HCT116 (cell line): Measurements from ENCODE around the gene GLRA3. TPM values are rescaled to one million over a fixed set of nuclear protein-coding genes. Genes with fewer than 3 reads are reported as not detected.

ENCODE experiments used
- ATAC-seq: fragments of 200-7000 bp; cut with Tn5 transposase; 2 replicates; pipeline ENCODE4 v1.9.1; 2020; ENCODE audit warnings: mild to moderate bottlenecking, moderate library complexity
- BruUV-seq: library from RNA; stranded (reverse); fragments of 400-500 nt; replicated peaks from 2 replicates; lab custom pipeline; 2021; lab: Mats Ljungman, UMichigan
- CTCF ChIA-PET: fragments of 300-600 bp; sonication (Branson Sonifier 250); formaldehyde crosslinking; loops from one replicate; lab custom pipeline; 2021; ENCODE audit warnings: antibody characterized with exemption; lab: Charles Lee
- POLR2A ChIA-PET: fragments of 300-600, 350-600 bp; sonication (Branson Sonifier 250); formaldehyde crosslinking; loops from one replicate; lab custom pipeline; 2021; ENCODE audit warnings: antibody characterized with exemption; lab: Charles Lee
- RAD21 ChIA-PET, 2 experiments: fragments of 300-600 bp; sonication (Branson Sonifier 250); formaldehyde crosslinking; loops; one replicate each; lab custom pipeline; 2023; ENCODE audit warnings: low total read pairs in 2 of 2; ENCODE audit not compliant: uncharacterized antibody in 2 of 2, unreplicated experiment in 2 of 2, low non-redundant PET in 1 of 2; lab: Charles Lee
- DNase-seq: peaks from one replicate; pipeline ENCODE4 v3.0.0-alpha.2; 2010; ENCODE audit warnings: low read depth, low spot score
- H2AFZ ChIP-seq: fragments of 200-600 bp; shearing (Covaris generic), sonication (generic); 2 replicates; pipeline ENCODE4 v1.6.1; 2017; ENCODE audit warnings: low read depth, mixed run types, mixed read lengths, antibody characterized with exemption, low read length; ENCODE audit not compliant: poor library complexity, severe bottlenecking
- H3K27ac ChIP-seq: 2 replicates; pipeline ENCODE4 v1.5.1; 2012; ENCODE audit warnings: low read depth, low read length
- H3K27me3 ChIP-seq: fragments of 200-600 bp; sonication (generic); 2 replicates; pipeline ENCODE4 v1.6.1; 2016; ENCODE audit warnings: mixed run types, low read length, mixed read lengths; ENCODE audit not compliant: insufficient read depth
- H3K36me3 ChIP-seq, 2 experiments: fragments of 200-500 bp in 1 of 2; fragments of 200-600 bp in 1 of 2; sonication (Bioruptor generic) in 1 of 2; sonication (generic) in 1 of 2; 2 replicates each; pipeline versions ENCODE4 v1.5.1 to v1.6.1; 2014 to 2016; ENCODE audit warnings: low read length in 2 of 2, inconsistent platforms in 1 of 2, mixed read lengths in 1 of 2, mixed run types in 1 of 2; ENCODE audit not compliant: insufficient read depth in 2 of 2, control insufficient read depth in 1 of 2
- H3K4me1 ChIP-seq, 2 experiments: fragments of 200-600 bp in 1 of 2; sonication (generic) in 1 of 2; 2 replicates each; pipeline versions ENCODE4 v1.5.1 to v1.6.1; 2012 to 2017; ENCODE audit warnings: low read length in 2 of 2, inconsistent platforms in 1 of 2, mild to moderate bottlenecking in 1 of 2, mixed read lengths in 1 of 2, mixed run types in 1 of 2, moderate library complexity in 1 of 2; ENCODE audit not compliant: insufficient read depth in 2 of 2, control insufficient read depth in 1 of 2
- H3K4me2 ChIP-seq: fragments of 200-600 bp; sonication (generic); 2 replicates; pipeline ENCODE4 v1.6.1; 2017; ENCODE audit warnings: mixed run types, low read length, mixed read lengths
- H3K4me3 ChIP-seq, 2 experiments: fragments of 200-600 bp in 1 of 2; sonication (generic) in 1 of 2; replicated peaks in 1 of 2; 2 replicates each; pipeline ENCODE4 v1.5.1; 2011 to 2016; ENCODE audit warnings: low read length in 2 of 2, control low read depth in 1 of 2, low read depth in 1 of 2, mild to moderate bottlenecking in 1 of 2, mixed read lengths in 1 of 2, mixed run types in 1 of 2
- H3K79me2 ChIP-seq: fragments of 200-600 bp; sonication (generic); 2 replicates; pipeline ENCODE4 v1.6.1; 2017; ENCODE audit warnings: mild to moderate bottlenecking, mixed run types, low read length, moderate library complexity, mixed read lengths; ENCODE audit not compliant: insufficient read depth
- H3K9ac ChIP-seq: fragments of 200-600 bp; sonication (generic); 2 replicates; pipeline ENCODE4 v1.6.1; 2016; ENCODE audit warnings: low read length, mixed read lengths
- H3K9me2 ChIP-seq: fragments of 200-600 bp; sonication (generic), shearing (Covaris generic); 2 replicates; pipeline ENCODE4 v1.6.1; 2017; ENCODE audit warnings: mixed run types, mild to moderate bottlenecking, moderate library complexity; ENCODE audit not compliant: insufficient read depth
- H3K9me3 ChIP-seq, 2 experiments: fragments of 200-500 bp in 1 of 2; fragments of 200-600 bp in 1 of 2; sonication (Bioruptor generic) in 1 of 2; sonication (generic) in 1 of 2; 2 replicates each; pipeline ENCODE4 v1.6.1; 2014 to 2017; ENCODE audit warnings: low read length in 2 of 2, mixed read lengths in 2 of 2, inconsistent platforms in 1 of 2, low read depth in 1 of 2, mild to moderate bottlenecking in 1 of 2, mixed run types in 1 of 2, moderate library complexity in 1 of 2; ENCODE audit not compliant: control insufficient read depth in 1 of 2, insufficient read depth in 1 of 2
- H4K20me1 ChIP-seq: fragments of 200-600 bp; sonication (generic), shearing (Covaris generic); 2 replicates; pipeline ENCODE4 v1.6.1; 2017; ENCODE audit warnings: mixed run types, mild to moderate bottlenecking, moderate library complexity; ENCODE audit not compliant: insufficient read depth
- ATF3 ChIP-seq: IDR thresholded peaks from 2 replicates; pipeline ENCODE4 v1.6.1; 2012
- CBX3 ChIP-seq: IDR thresholded peaks from 2 replicates; pipeline ENCODE4 v1.6.1; 2012; ENCODE audit warnings: low read depth
- CEBPB ChIP-seq: IDR thresholded peaks from 2 replicates; pipeline ENCODE4 v1.6.1; 2012; ENCODE audit warnings: low read depth
- CTCF ChIP-seq, 3 experiments: fragments of 200-600 bp in 1 of 3; sonication (generic) in 1 of 3; IDR thresholded peaks in 2 of 3; conservative IDR thresholded peaks in 1 of 3; 2 replicates each; pipeline ENCODE4 v1.5.1; 2012 to 2017; ENCODE audit warnings: low read depth in 2 of 3, low read length in 2 of 3, antibody characterized with exemption in 1 of 3, borderline replicate concordance in 1 of 3, control low read depth in 1 of 3, mild to moderate bottlenecking in 1 of 3, mixed read lengths in 1 of 3, mixed run types in 1 of 3, moderate library complexity in 1 of 3; ENCODE audit not compliant: insufficient read depth in 1 of 3
- EZH2 ChIP-seq: fragments of 200-600 bp; sonication (generic); IDR thresholded peaks from 2 replicates; pipeline ENCODE4 v1.6.1; 2017; ENCODE audit warnings: antibody characterized with exemption, mixed run types
- EZH2phosphoT487 ChIP-seq: fragments of 200-600 bp; IDR thresholded peaks from 2 replicates; pipeline ENCODE4 v1.6.1; 2018; ENCODE audit warnings: antibody characterized with exemption, borderline replicate concordance
- JUND ChIP-seq: IDR thresholded peaks from 2 replicates; pipeline ENCODE4 v1.6.1; 2012
- MAX ChIP-seq: IDR thresholded peaks from 2 replicates; pipeline ENCODE4 v1.6.1; 2012
- POLR2A ChIP-seq: IDR thresholded peaks from 2 replicates; pipeline ENCODE4 v1.7.0; 2011; ENCODE audit warnings: borderline replicate concordance; ENCODE audit not compliant: insufficient read depth, insufficient read length; ENCODE audit errors: extremely low read depth
- POLR2AphosphoS5 ChIP-seq: IDR thresholded peaks from 2 replicates; pipeline ENCODE4 v1.6.1; 2011; ENCODE audit warnings: mild to moderate bottlenecking, low read depth, low read length, moderate library complexity
- SIN3A ChIP-seq: IDR thresholded peaks from 2 replicates; pipeline ENCODE4 v1.6.1; 2012; ENCODE audit warnings: low read depth
- SP1 ChIP-seq: IDR thresholded peaks from 2 replicates; pipeline ENCODE4 v1.6.1; 2012; ENCODE audit warnings: low read depth
- SRF ChIP-seq: IDR thresholded peaks from 2 replicates; pipeline ENCODE4 v1.6.1; 2012; ENCODE audit warnings: low read depth
- TCF7L2 ChIP-seq: IDR thresholded peaks from 2 replicates; pipeline ENCODE4 v1.7.0; 2011; ENCODE audit warnings: borderline replicate concordance, inconsistent platforms; ENCODE audit not compliant: insufficient read depth, insufficient read length; ENCODE audit errors: extremely low read depth
- YY1 ChIP-seq: IDR thresholded peaks from 2 replicates; pipeline ENCODE4 v1.6.1; 2011; ENCODE audit warnings: low read length, low read depth, moderate library complexity, mild to moderate bottlenecking; ENCODE audit not compliant: insufficient replicate concordance; ENCODE audit errors: extremely low read depth
- intact Hi-C: fragments of 100-400 bp; cut with micrococcal nuclease; formaldehyde crosslinking; loops from 2 replicates; pipeline ENCODE4 v1.10.0; 2022
- total RNA-seq: library from RNA; stranded (reverse); gene quantifications from one replicate; pipeline ENCODE4 v1.2.1, GENCODE V29; 2021; ENCODE audit not compliant: unreplicated experiment

Gene GLRA3
- total RNA-seq, 1 experiment from 2014 or later = not detected

- TF ChIP-seq CBX3 = no peak
Observed at GRCh38 chr4:174672276-174672675, 156.8 kb downstream of the GLRA3 start (continued).

- H3K9me2 ChIP-seq = no peaks in the 10 kb centered on the region
- intact Hi-C loops = no loop called here
- RAD21 ChIA-PET = no interaction called here
- H3K9me3 ChIP-seq = no peaks in the 10 kb centered on the region
- no peaks in the 10 kb centered on the region for H3K36me3 ChIP-seq
- H3K27ac ChIP-seq = no peak overlapping the region
- no peaks in the 10 kb centered on the region for H3K27me3 ChIP-seq
- no TSS peak for BruUV-seq
- H3K9ac ChIP-seq = no peak overlapping the region
- no peak overlapping the region for H3K4me3 ChIP-seq
- no peaks in the 10 kb centered on the region for H3K4me1 ChIP-seq
- CTCF ChIA-PET = no interaction called here
- TF ChIP-seq TCF7L2 = no peak
- TF ChIP-seq POLR2A = no peak
- TF ChIP-seq CBX3 = no peak
- TF ChIP-seq EZH2 = no peak
- no peak for TF ChIP-seq SIN3A
- TF ChIP-seq CTCF (IDR thresholded peaks at IDR 0.05 in 2 of 3, conservative IDR thresholded peaks at IDR 0.05 in 1 of 3; ENCODE audit: borderline replicate concordance in 1 of 3, insufficient read depth in 1 of 3, low read depth in 2 of 3, low read length in 2 of 3) = no peak
- H2AFZ ChIP-seq = no peak overlapping the region
- DNase-seq = no peak
- H3K4me2 ChIP-seq = no peak overlapping the region
- H3K79me2 ChIP-seq = no peaks in the 10 kb centered on the region
- POLR2A ChIA-PET = no interaction called here
- no peaks in the 10 kb centered on the region for H4K20me1 ChIP-seq
- ATAC-seq = no peak
Observed at GRCh38 chr4:174669270-174669669, 159.8 kb downstream of the GLRA3 start.

- no peak overlapping the region for H3K4me3 ChIP-seq
- TF ChIP-seq JUND (no peak), MAX (no peak), YY1 (no peak), SP1 (no peak), POLR2AphosphoS5 (no peak), EZH2phosphoT487 (no peak), CBX3 (no peak), ATF3 (no peak), SRF (no peak), CEBPB (no peak), POLR2A (no peak)
- H2AFZ ChIP-seq = no peak overlapping the region
- ATAC-seq = no peak
- H3K9me3 ChIP-seq = no peaks in the 10 kb centered on the region
- no peaks in the 10 kb centered on the region for H4K20me1 ChIP-seq
- H3K4me1 ChIP-seq = no peaks in the 10 kb centered on the region
- no peaks in the 10 kb centered on the region for H3K36me3 ChIP-seq
- H3K79me2 ChIP-seq = no peaks in the 10 kb centered on the region
- RAD21 ChIA-PET = no interaction called here
- BruUV-seq = no TSS peak
- no peak overlapping the region for H3K9ac ChIP-seq
- intact Hi-C loops = no loop called here
- H3K9me2 ChIP-seq = no peaks in the 10 kb centered on the region
- no peaks in the 10 kb centered on the region for H3K27me3 ChIP-seq
- no peak for DNase-seq
- CTCF ChIA-PET = no interaction called here
- POLR2A ChIA-PET = no interaction called here
- no peak overlapping the region for H3K27ac ChIP-seq
- H3K4me2 ChIP-seq = no peak overlapping the region
Observed at GRCh38 chr4:174665799-174666198, 163.2 kb downstream of the GLRA3 start.
